ENCODE data around the gene B3GAT2.

B3GAT2 gene

GRCh38 chr6:70985156-70985555 is 28.3 kb upstream of the B3GAT2 start:
- no peak for ATAC-seq
- no peak for TF ChIP-seq PPARA (CRISPR knock-in tag; IDR thresholded peaks at IDR 0.05; ENCODE audit: borderline replicate concordance)

- TF ChIP-seq ARNTL (CRISPR knock-in tag; IDR thresholded peaks at IDR 0.05; ENCODE audit: borderline replicate concordance, low read depth): no peak
- no peak for TF ChIP-seq ISL1 (CRISPR knock-in tag; IDR thresholded peaks at IDR 0.05)
- no peak for TF ChIP-seq ZNF70 (CRISPR knock-in tag; IDR thresholded peaks at IDR 0.05)
- TF ChIP-seq TCF4 (CRISPR knock-in tag; IDR thresholded peaks at IDR 0.05; ENCODE audit: borderline replicate concordance): no peak
- no peak for ATAC-seq
These were observed 25.9 kb upstream of the B3GAT2 start for GRCh38 chr6:70982747-70983146.

GRCh38 chr6:70980727-70981126 is 23.9 kb upstream of the B3GAT2 start:
- no peak for TF ChIP-seq ZFP30 (CRISPR knock-in tag; IDR thresholded peaks at IDR 0.05)
- no peak for TF ChIP-seq PPARA (CRISPR knock-in tag; IDR thresholded peaks at IDR 0.05; ENCODE audit: borderline replicate concordance)
- no peak for TF ChIP-seq TCF4 (CRISPR knock-in tag; IDR thresholded peaks at IDR 0.05; ENCODE audit: borderline replicate concordance)
- TF ChIP-seq ZC3H10 (CRISPR knock-in tag; IDR thresholded peaks at IDR 0.05): no peak
- TF ChIP-seq ESRRG (CRISPR knock-in tag; IDR thresholded peaks at IDR 0.05): no peak
- no peak for TF ChIP-seq POU6F1 (CRISPR knock-in tag; IDR thresholded peaks at IDR 0.05; ENCODE audit: borderline replicate concordance, low read depth)
- no peak for TF ChIP-seq CSRNP3 (CRISPR knock-in tag; IDR thresholded peaks at IDR 0.05)
- no peak for TF ChIP-seq RARB (CRISPR knock-in tag; IDR thresholded peaks at IDR 0.05)
- no peak for TF ChIP-seq TSHZ2 (CRISPR knock-in tag; IDR thresholded peaks at IDR 0.05)
- TF ChIP-seq TOX (CRISPR knock-in tag; IDR thresholded peaks at IDR 0.05; ENCODE audit: borderline replicate concordance): no peak
- ATAC-seq: no peak

DNA sequence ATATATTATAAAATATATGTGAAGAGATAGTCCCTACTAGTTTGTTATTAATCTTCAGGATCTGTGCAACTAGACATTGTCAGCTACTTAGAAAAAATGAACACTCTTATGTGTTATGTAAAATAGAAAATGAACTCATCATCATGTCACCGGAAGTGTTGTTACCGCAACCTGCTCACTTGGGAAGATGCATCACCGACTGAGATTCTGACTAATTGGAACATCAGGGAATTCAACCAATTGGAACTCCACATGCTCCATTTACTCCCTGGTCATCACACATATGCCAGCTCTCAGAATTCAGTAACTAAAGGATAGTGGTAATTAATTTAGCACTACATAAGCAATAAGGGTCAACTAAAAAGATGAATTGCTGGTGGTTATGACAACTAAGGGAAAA is 16.7 kb upstream of the B3GAT2 start:
- ATAC-seq: no peak

More for the DNA sequence above, 16.7 kb upstream of the B3GAT2 start:
- TF ChIP-seq CSRNP3 (CRISPR knock-in tag; IDR thresholded peaks at IDR 0.05) (no peak), ZNF8 (CRISPR knock-in tag; IDR thresholded peaks at IDR 0.05) (no peak), ESRRG (CRISPR knock-in tag; IDR thresholded peaks at IDR 0.05) (no peak), RARB (CRISPR knock-in tag; IDR thresholded peaks at IDR 0.05) (no peak), TCF4 (CRISPR knock-in tag; IDR thresholded peaks at IDR 0.05; ENCODE audit: borderline replicate concordance) (no peak), CSDC2 (CRISPR knock-in tag; IDR thresholded peaks at IDR 0.05) (no peak), SNAI2 (CRISPR knock-in tag; IDR thresholded peaks at IDR 0.05) (no peak)
- TF ChIP-seq, protein P1, sequence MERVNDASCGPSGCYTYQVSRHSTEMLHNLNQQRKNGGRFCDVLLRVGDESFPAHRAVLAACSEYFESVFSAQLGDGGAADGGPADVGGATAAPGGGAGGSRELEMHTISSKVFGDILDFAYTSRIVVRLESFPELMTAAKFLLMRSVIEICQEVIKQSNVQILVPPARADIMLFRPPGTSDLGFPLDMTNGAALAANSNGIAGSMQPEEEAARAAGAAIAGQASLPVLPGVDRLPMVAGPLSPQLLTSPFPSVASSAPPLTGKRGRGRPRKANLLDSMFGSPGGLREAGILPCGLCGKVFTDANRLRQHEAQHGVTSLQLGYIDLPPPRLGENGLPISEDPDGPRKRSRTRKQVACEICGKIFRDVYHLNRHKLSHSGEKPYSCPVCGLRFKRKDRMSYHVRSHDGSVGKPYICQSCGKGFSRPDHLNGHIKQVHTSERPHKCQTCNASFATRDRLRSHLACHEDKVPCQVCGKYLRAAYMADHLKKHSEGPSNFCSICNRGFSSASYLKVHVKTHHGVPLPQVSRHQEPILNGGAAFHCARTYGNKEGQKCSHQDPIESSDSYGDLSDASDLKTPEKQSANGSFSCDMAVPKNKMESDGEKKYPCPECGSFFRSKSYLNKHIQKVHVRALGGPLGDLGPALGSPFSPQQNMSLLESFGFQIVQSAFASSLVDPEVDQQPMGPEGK (CRISPR knock-in tag; IDR thresholded peaks at IDR 0.05; ENCODE audit: borderline replicate concordance): no peak
